Measurements from ENCODE around the gene BTBD6. TPM values are rescaled to one million over a fixed set of nuclear protein-coding genes. Genes with fewer than 3 reads are reported as not detected.

The BTBD6 gene
- total RNA-seq, 1 donor from 2014 or later, result 45.3 TPM

- no peak for TF ChIP-seq CTCF (IDR thresholded peaks at IDR 0.05; ENCODE audit: borderline replicate concordance)
- peak overlapping the region; percentile 84 for H3K27ac ChIP-seq (replicated peaks)
- no peaks in the 10 kb centered on the region for H3K9me3 ChIP-seq (replicated peaks)
- no peaks in the 10 kb centered on the region for H3K27me3 ChIP-seq (ENCODE audit: low read depth)
- intact Hi-C loops (cut with micrococcal nuclease), result no loop called here
- H3K36me3 ChIP-seq, result peaks cover 93% of the 10 kb centered on the region
- H3K4me3 ChIP-seq, result no peak overlapping the region
- DNase-seq, result peak; percentile 61
- peaks cover 24% of the 10 kb centered on the region for H3K4me1 ChIP-seq
Observed at GRCh38 chr14:105220699-105221597, 27.4 kb upstream of the BTBD6 start.

GRCh38 chr14:105221598-105222178 is 26.6 kb upstream of the BTBD6 start:
- H3K9me3 ChIP-seq (replicated peaks), result no peaks in the 10 kb centered on the region
- peaks cover 93% of the 10 kb centered on the region for H3K36me3 ChIP-seq
- DNase-seq, result no peak
- H3K4me1 ChIP-seq, result peaks cover 19% of the 10 kb centered on the region
- peak overlapping the region; percentile 84 for H3K27ac ChIP-seq (replicated peaks)
- intact Hi-C loops (cut with micrococcal nuclease), result no loop called here
- no peaks in the 10 kb centered on the region for H3K27me3 ChIP-seq (ENCODE audit: low read depth)
- H3K4me3 ChIP-seq, result no peak overlapping the region
- no peak for TF ChIP-seq CTCF (IDR thresholded peaks at IDR 0.05; ENCODE audit: borderline replicate concordance)

GRCh38 chr14:105223260-105223659 is 25.1 kb upstream of the BTBD6 start:
- H3K36me3 ChIP-seq, result peaks cover 78% of the 10 kb centered on the region
- no peak overlapping the region for H3K27ac ChIP-seq (replicated peaks)
- no peak overlapping the region for H3K4me3 ChIP-seq
- H3K27me3 ChIP-seq (ENCODE audit: low read depth), result no peaks in the 10 kb centered on the region
- intact Hi-C loops (cut with micrococcal nuclease), result no loop called here
- TF ChIP-seq CTCF (IDR thresholded peaks at IDR 0.05; ENCODE audit: borderline replicate concordance), result no peak
- peaks cover 19% of the 10 kb centered on the region for H3K4me1 ChIP-seq
- no peak for DNase-seq
- H3K9me3 ChIP-seq (replicated peaks), result no peaks in the 10 kb centered on the region

- TF ChIP-seq CTCF (IDR thresholded peaks at IDR 0.05; ENCODE audit: borderline replicate concordance), result no peak
- intact Hi-C loops (cut with micrococcal nuclease), result no loop called here
Observed at GRCh38 chr14:105223770-105224544, 24.4 kb upstream of the BTBD6 start.

GRCh38 chr14:105224845-105225570 is 23.3 kb upstream of the BTBD6 start:
- Histone ChIP-seq H3K9me3 (replicated peaks) (no peaks in the 10 kb centered on the region), H3K4me3 (no peak overlapping the region), H3K4me1 (peaks cover 16% of the 10 kb centered on the region), H3K27ac (replicated peaks) (no peak overlapping the region), H3K27me3 (ENCODE audit: low read depth) (no peaks in the 10 kb centered on the region), H3K36me3 (peaks cover 60% of the 10 kb centered on the region)
- DNase-seq, result no peak
- intact Hi-C loops (cut with micrococcal nuclease), result no loop called here
- no peak for TF ChIP-seq CTCF (IDR thresholded peaks at IDR 0.05; ENCODE audit: borderline replicate concordance)

More at GRCh38 chr14:105223770-105224544, 24.4 kb upstream of the BTBD6 start:
- Histone ChIP-seq H3K4me3 (no peak overlapping the region), H3K27ac (replicated peaks) (no peak overlapping the region), H3K9me3 (replicated peaks) (no peaks in the 10 kb centered on the region), H3K27me3 (ENCODE audit: low read depth) (no peaks in the 10 kb centered on the region), H3K4me1 (peaks cover 19% of the 10 kb centered on the region), H3K36me3 (peaks cover 71% of the 10 kb centered on the region)
- no peak for DNase-seq
